ENCODE results near the gene GPR151. TPM values are rescaled to one million over a fixed set of nuclear protein-coding genes. Genes with fewer than 3 reads are reported as not detected.

GPR151 gene
- total RNA-seq, 1 donor from 2014 or later = not detected

Small RNA genes lying within 50 kb of the gene (small RNA-seq; reads per million reads assigned to genes)
- not detected for gene RF02271 (ENCODE audit: low replicate concordance)

Other genes with a start within 250 kb of the GPR151 start
- gene POU4F3, start 177.4 kb downstream of the GPR151 start, total RNA-seq = not detected
- gene TCERG1, start 68.9 kb downstream of the GPR151 start, total RNA-seq = 67.6 TPM